Astrocyte of the spinal cord (primary cell): ENCODE results near the gene PTGIS.

Experiments
- DNase-seq: peaks from one replicate; pipeline ENCODE4 v3.0.0; 2011; ENCODE audit warnings: low read depth, low spot score
- H3K4me3 ChIP-seq: 2 replicates; pipeline ENCODE4 v1.5.1; 2011; ENCODE audit warnings: low read depth, mild to moderate bottlenecking, low read length, moderate library complexity
- CTCF ChIP-seq: IDR thresholded peaks from 2 replicates; pipeline ENCODE4 v1.5.1; 2012; ENCODE audit warnings: low read depth, mild to moderate bottlenecking, low read length, inconsistent platforms
- in situ Hi-C: cut with HindIII; loops from 2 replicates; pipeline ENCODE4 v1.10.0; 2017; ENCODE audit warnings: low sequenced_read_pairs

Gene PTGIS

GRCh38 chr20:49476016-49476355 is 92.0 kb downstream of the PTGIS start:
- no peak for TF ChIP-seq CTCF
- in situ Hi-C loops: no loop called here
- DNase-seq: no peak
- no peak overlapping the region for H3K4me3 ChIP-seq

- in situ Hi-C loops: no loop called here
- no peak overlapping the region for H3K4me3 ChIP-seq
- no peak for TF ChIP-seq CTCF
- DNase-seq: no peak
Measured at GRCh38 chr20:49475292-49476015, 92.5 kb downstream of the PTGIS start.

GRCh38 chr20:49471397-49471796 is 96.5 kb downstream of the PTGIS start:
- TF ChIP-seq CTCF: no peak
- H3K4me3 ChIP-seq: no peak overlapping the region
- no peak for DNase-seq
- in situ Hi-C loops: no loop called here

GRCh38 chr20:49470922-49471321 is 97.0 kb downstream of the PTGIS start:
- no peak for TF ChIP-seq CTCF
- DNase-seq: no peak
- no peak overlapping the region for H3K4me3 ChIP-seq
- in situ Hi-C loops: no loop called here

GRCh38 chr20:49469060-49469459 is 98.9 kb downstream of the PTGIS start:
- in situ Hi-C loops: no loop called here
- no peak for TF ChIP-seq CTCF
- no peak overlapping the region for H3K4me3 ChIP-seq
- no peak for DNase-seq

- no peak for TF ChIP-seq CTCF
- H3K4me3 ChIP-seq: no peak overlapping the region
- DNase-seq: no peak
- in situ Hi-C loops: no loop called here
Measured at GRCh38 chr20:49468412-49468811, 99.5 kb downstream of the PTGIS start.
